Left ventricle myocardium superior (tissue), 1 donor: ENCODE measurements around the gene IGFBP5. TPM values are rescaled to one million over a fixed set of nuclear protein-coding genes. Genes with fewer than 3 reads are reported as not detected.

Experiments used
- ATAC-seq: fragments of 200-7000 bp; cut with Tn5 transposase; one replicate; pipeline ENCODE4 v1.9.1; 2020; ENCODE audit warnings: mild to moderate bottlenecking, moderate library complexity
- DNase-seq: peaks from one replicate; pipeline ENCODE4 v3.0.0-alpha.2; 2020
- intact Hi-C: fragments of 100-400 bp; cut with micrococcal nuclease; formaldehyde crosslinking; loops from one replicate; pipeline ENCODE4 v1.11.0; 2022
- total RNA-seq: library from RNA; stranded (reverse); fragmentation: NEBNext Ultra II Directional; extraction: Animal tissue kit (Norgen Biotek cat#: 25700); gene quantifications from one replicate; pipeline ENCODE4 v1.2.1, GENCODE V29; 2021
- donor health status: DM: no; HTN: yes; CAD: no; lungs with severe emphysema.

IGFBP5 gene
- total RNA-seq, 1 donor from 2014 or later: 156 TPM

- intact Hi-C loops: no loop called here
- ATAC-seq: no peak
- no peak for DNase-seq
Measured at GRCh38 chr2:216657086-216657855, 38.1 kb downstream of the IGFBP5 start.

DNA sequence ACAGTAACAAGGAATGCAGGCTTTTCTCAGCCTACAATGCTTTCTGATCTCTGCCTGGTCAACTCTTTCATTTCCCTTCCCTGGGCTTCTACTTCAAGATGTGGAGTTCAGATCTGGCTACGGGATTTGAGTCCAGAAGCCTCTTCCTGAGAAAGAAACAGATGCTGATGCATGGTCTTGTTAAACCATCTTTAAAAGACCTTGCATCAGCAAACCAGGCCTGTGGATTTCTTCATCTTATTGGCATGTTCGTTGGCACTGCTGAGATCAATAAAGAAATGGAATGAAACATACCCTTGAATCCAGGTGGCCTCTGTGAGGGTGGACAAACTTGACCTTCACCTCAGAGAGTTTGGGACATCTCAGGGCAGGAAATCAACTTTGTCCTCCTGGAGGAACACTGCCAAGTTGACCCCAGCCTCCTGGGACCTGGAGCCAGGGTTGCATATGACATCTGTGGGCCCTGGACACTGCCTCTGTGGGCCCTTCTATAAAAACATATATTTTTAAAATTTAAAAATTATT lies 40.8 kb downstream of the IGFBP5 start:
- DNase-seq (no peak), ATAC-seq (no peak)
- intact Hi-C loops: no loop called here

DNA sequence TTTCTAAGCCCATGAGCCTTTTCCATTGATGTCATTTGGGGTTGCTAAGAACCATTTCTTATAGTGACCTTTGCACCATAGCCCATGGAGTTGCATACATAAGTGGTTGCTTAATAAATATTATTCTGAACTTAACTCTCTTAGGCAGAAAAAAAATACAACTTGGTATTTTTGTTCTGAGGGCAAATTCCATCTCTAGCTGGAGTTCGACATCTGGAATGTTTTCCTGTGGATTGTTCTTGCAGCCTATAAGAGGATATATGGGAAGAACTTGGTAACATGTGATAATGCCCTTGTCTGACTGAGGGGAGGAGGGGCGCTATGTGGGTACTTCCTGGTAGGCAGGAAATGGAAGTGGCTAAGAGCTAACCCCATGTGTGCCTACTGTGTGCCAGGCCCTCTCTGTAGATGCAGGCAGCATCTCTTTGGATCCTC lies 41.4 kb downstream of the IGFBP5 start:
- intact Hi-C loops: no loop called here
- ATAC-seq (no peak), DNase-seq (no peak)

GRCh38 chr2:216653093-216653799 lies 42.1 kb downstream of the IGFBP5 start:
- ATAC-seq (no peak), DNase-seq (no peak)
- intact Hi-C loops: no loop called here

DNA sequence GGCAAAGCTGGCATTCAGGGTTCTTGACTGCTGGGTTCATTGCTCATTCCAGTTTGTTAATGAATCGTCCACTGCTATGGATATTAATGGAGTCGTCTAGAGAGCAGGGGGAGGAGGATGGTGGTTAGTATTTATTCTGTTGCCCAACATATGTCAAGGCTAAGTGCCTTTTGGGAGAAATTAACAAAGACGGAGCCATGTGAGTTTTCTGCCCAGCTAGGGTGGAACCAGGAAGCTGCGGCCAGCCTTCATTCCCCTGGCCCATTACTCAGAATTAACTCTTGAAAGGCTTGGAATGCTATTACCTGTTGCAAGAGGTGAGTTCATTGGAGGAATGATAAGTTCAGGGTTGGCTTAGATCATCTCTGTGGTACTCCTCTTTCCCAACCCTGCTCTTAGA lies 42.8 kb downstream of the IGFBP5 start:
- DNase-seq (no peak), ATAC-seq (no peak)
- intact Hi-C loops: no loop called here

DNA sequence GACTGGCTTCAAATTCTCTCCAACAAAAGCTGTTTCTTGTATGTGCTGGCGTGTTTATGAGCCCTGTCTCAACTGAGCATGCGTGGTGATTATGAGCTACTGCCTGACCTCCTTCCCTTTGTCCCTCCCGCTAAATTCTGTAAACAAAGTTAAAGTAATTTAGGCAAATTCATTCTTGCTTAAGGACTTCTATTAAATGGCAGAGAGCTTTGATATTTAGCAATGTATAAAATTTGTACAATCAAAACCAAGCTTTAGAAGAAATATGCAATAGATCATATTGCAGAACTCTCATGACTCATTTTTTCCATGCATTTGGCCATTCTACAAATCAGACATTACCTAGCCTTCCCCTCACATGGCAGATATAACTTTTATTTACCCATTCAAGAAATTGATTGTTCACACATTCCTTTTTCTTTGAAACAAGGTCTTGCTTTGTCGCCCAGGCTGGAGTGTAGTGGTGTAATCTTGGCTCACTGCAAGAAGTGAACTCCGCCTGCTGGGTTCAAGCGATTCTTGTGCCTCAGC lies 43.9 kb downstream of the IGFBP5 start:
- no peak for DNase-seq
- no peak for ATAC-seq
- intact Hi-C loops: no loop called here

DNA sequence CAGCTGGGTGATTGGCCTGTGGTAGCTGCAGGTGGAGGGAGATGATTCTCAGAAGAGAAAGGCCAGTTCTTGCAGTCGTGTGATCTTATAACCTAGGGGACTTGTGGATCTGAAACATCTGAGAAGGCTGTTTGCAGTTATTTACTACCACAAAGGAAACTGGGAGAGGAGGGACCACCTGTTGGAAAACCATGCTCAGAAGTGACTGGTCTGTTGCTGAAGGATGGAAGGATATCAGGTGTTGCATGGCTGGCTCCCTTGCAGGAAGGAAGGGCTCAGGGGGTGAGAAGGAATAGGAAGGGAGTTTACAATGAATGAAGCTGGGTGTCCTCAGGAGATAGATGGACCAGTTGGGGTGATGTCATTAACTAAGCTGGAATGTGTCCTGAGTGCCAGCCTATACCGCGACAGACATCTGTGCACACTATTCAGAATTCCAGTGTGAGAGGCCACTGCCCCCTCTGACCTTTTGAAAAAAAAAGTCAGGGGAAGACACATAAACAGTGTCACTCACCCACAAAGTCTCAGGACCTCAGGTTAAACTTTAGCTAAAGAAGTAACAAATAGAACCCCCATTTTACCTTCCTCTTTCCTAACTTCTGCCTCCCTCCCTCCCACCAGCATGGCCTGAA lies 44.6 kb downstream of the IGFBP5 start:
- intact Hi-C loops: no loop called here
- ATAC-seq (no peak), DNase-seq (no peak)

- DNase-seq (no peak), ATAC-seq (no peak)
- intact Hi-C loops: no loop called here
Measured at GRCh38 chr2:216649574-216649973, 45.8 kb downstream of the IGFBP5 start.

DNA sequence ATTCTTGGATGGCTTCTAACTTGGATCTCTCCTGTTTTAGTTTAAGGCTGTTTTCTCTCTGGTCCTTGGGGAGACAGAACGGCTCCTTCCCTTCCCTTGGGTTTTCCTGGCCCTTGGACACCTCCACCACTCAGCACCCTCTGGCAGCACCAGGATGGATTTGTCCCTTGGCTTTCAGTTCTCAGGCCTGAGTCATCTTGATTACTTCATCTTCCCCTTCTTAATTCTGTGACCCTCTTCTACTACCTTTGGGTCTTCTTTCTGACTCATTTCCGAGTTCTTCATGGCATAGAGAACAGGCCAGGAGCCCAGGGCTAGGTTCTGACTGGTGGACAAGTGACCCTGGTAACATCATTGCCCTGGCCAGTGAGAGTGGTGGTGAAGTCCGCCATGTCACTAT lies 47.2 kb downstream of the IGFBP5 start:
- DNase-seq (no peak), ATAC-seq (no peak)
- intact Hi-C loops: no loop called here

DNA sequence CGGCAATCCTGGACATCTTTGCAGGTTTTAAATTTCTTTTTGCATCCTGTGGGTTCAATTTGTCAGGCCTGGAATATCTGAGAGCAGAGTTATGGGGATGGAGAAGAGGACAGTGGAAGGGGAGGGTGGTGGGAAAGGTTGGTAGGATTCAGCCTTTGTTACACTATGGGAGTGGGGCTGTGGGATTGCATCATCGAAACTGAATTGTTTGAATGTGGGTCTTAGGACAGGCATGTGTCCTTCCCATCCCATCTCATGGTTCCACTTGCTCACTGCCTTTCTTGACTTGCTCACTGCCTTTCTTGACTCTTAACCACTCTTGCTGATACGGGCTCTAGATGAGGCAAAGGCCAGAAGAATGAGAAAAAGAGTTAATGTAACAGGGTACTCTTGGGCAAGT lies 49.2 kb downstream of the IGFBP5 start:
- DNase-seq (no peak), ATAC-seq (no peak)
- intact Hi-C loops: no loop called here

GRCh38 chr2:216645636-216645950 lies 49.8 kb downstream of the IGFBP5 start:
- DNase-seq: no peak
- intact Hi-C loops: no loop called here
- ATAC-seq: no peak

GRCh38 chr2:216644842-216645635 lies 50.3 kb downstream of the IGFBP5 start:
- DNase-seq (no peak), ATAC-seq (peak; percentile 44)
- intact Hi-C loops: no loop called here

DNA sequence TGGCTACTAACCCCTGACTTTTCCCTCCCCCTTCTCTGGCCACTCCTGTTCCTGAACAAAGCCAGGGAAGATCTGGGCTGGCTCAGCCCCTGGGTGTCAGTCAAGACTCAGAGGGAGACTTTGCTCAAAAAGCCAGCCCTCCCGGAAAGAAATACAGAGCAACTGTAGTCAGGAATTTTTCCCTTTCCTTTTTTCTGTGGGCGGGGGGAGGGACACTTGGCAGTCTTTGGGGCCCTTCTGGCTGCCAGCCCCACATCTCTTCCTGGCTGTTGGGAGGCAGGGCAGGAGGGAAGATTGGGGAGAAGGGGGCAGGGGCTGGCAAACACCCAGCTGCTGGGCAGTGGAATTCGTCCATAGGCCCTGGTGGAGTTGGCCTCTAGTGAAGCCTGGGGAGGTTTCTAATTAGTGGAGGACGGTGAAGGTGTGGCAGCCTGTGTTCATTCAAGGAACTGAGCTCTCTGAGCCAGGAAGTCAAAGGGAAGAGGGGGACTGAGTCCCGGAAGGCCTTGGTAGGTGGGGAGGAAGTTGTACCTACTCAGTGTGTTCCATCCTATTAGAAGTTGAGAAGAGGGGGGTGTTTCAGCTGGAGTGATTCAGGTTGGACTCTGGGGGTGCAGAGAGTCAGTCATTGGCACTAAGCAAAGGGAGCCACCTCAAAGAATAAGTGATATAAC lies 51.2 kb downstream of the IGFBP5 start:
- intact Hi-C loops: no loop called here
- ATAC-seq: peak; percentile 51
- no peak for DNase-seq

DNA sequence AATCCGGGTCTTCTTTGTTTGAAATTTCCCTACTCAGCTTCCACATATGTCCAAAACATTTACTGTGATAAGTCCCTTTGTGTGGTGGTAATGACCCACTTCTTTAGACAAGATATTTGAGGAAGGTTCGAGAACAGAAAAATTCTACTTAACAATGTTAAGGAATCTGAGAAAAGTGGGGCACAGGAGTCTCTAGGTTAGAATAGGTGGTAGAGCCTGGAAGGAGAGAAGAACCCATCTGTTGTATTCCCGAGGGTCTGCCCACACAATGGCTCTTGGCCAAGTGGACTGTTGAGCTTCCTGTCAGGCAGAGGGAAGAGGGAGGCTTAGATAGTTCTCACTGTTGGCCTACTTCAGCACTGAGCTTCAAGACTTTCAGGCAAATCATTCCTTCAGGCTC lies 57.9 kb downstream of the IGFBP5 start:
- intact Hi-C loops: no loop called here
- DNase-seq (no peak), ATAC-seq (no peak)

DNA sequence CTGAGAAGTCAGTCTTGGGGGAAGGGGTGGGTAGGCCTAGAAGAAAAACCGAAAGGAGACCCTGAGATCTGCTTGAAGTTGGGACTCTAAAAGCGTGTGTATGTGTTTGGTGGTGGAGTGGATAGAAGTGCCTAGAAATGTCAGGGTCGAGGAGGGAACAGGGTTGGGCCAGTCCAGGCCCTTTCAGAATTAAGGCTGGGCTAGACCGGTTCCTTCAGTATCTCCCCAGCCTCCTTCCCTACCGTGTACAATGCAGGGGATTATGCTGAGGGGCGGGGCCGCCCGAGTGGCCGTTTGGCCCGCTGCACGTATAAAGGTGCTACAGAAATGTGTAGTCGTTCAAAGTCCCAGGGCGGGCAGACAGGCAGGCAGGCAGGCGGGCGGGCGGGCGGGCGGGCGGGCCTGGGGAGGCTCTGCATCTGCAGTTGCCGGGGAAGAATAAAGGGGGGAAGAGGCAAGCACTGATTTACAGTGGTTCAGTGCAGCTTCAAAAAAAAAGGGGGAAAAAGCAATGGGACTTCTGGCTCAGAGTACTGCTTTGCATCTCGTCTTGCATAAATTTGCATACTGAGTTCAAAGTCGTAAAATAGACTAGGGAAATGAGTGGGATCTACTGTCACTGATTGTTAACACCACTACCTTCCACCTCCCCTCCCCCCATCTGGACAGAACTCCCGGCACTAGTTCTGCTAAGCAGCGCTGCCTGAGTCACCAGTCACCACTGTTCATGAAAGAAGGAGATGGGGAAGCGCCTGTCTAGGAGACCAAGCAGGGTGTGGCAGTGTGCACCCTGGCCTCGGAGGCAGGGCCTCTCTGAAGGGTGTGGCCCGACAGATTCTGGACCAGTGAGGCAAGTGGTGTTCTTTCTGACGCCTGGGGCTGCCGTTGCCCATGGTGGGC lies 58.5 kb downstream of the IGFBP5 start:
- DNase-seq: peak; percentile 36
- peak; percentile 34 for ATAC-seq
- intact Hi-C loops: no loop called here

DNA sequence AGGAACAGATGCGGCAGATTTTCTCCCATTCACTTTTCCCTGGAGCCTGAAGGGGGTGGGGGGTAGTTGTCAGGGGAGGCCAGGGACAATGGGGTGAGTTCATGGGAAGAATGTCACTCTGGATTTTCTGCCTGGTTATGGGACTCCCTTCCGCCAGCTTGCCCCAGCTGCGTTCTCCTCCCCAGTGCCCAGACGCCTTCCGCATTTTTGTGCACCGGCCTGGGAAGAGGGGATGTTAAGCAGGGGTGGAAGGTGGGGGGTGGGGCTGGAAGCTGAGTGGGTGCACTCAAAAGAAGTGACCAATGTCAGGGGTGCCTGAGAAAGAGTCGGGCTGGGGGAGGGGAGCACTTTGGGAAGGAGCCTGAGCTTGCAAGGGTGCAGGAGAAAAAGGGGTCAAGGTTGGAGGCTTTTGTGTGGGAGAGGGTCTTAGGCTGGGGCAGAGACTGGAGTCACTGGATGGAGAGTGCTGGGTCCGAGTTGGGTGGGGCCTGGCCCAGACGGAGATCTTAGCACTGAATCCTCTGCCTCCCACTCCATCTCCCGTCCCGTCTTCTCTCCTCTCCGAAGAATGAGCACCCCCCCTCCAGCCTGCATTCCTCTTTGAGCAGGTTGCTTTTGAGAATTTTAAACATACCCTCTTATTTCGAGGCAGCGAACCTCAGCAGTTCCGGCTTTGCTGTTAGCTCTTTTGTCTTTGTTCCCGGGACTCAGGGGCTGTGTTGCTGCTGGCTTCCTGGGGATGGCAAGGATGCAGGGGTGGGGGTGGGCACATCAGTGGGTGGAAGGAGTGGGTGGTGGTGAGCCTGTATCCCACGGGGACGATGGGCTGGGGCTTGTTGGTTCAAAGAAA lies 59.4 kb downstream of the IGFBP5 start:
- intact Hi-C loops: no loop called here
- no peak for ATAC-seq
- DNase-seq: no peak

DNA sequence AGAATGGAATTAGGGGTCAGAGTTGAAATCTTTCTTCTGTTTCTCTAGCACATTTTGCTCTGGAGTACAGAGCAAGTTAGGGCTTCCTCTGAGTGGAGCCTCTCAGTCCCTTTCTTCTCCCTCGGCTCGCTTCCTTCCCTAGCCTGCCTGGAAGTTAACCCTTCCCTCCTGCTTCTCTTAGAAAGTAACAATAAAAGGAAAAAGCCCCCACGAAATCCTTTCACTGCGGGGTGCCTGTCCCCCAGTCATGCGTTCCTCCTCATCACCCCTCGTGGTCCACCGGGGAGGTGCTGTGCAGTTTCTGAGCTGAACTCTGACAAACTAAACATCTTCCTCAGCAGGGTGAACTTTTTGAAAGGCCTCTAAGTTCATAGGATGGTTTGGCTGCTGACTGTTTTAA lies 60.2 kb downstream of the IGFBP5 start:
- no peak for ATAC-seq
- intact Hi-C loops: no loop called here
- no peak for DNase-seq
